Occipital lobe (tissue), 2 donors: Measurements from ENCODE around the gene FGF8. TPM values are rescaled to one million over a fixed set of nuclear protein-coding genes. Genes with fewer than 3 reads are reported as not detected.
"Not testable (repeated sequence)": the region's sequence is repeated elsewhere in the genome, so short reads cannot be mapped to it uniquely, and the experiment has no call there.

Source experiments
- DNase-seq: peaks from one replicate; lab custom pipeline; 2025; lab: John Stamatoyannopoulos, UW
- total RNA-seq: library from RNA; depleted of rRNA; stranded (reverse); fragments of >200 nt; gene quantifications from one replicate; pipeline ENCODE4 v1.2.3, GENCODE V29; 2014

Gene FGF8, protein sequence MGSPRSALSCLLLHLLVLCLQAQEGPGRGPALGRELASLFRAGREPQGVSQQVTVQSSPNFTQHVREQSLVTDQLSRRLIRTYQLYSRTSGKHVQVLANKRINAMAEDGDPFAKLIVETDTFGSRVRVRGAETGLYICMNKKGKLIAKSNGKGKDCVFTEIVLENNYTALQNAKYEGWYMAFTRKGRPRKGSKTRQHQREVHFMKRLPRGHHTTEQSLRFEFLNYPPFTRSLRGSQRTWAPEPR
- not detected for total RNA-seq

GRCh38 chr10:101775273-101776160 lies at the start of gene FGF8:
Gene FGF8 (minus strand): TSS chr10:101776114. CDS start chr10:101775900, 214 bp downstream.
- no peak for DNase-seq

DNA sequence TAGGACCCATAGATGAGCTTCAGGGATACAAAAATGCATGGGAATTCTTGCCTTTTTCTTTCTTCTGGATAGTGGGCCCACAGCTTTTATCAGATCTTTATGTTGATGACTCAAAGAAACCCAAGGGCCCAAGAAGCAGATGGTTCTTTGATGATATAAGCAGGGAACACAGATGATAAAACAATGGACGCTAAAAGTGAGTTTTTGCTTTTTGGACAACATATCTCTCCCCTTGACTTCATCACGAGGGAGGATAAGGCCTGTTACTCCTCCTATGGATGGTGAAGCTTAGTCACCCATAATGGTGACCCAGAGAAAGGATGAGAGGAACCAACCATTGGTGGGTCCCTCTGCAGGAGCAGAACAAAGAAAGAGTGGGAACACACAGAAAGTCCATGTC lies 48.8 kb upstream of the FGF8 start:
- no peak for DNase-seq

DNA sequence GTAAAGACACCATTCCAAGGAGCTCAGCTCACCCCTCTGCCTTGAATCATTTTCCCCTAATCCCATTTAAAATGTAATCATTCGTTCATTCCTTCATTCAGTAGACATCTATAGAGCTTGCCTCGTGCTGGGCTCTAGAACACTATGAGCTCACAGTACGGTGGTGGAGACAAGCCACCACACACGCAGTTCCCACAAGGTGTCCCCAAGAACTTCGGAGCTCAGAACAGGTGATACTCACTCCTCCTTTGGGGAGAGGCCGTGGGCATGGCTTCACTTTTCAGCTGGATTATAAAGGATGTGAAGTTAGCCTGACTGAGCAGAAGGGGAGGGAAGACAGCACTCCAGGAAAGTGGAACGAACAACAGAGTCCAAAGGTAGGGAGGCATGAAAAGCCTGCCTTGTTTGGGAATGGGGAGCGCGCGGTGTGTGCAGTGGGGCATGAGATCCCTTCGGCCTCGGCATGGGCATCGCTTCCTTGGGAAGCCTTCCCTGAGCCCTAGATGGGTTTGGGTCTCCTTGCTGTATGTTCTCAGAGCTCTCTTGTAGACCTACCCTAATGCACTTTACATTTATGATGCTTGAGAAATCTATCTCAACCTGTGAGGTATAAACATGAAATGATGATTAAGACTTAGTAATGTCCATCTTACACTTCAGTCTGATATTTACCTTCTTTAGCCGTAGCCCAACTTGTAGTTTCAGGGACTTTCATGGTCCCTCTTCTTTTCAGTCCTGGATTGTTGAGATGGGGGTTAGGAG lies 43.1 kb upstream of the FGF8 start:
- no peak for DNase-seq

- DNase-seq, result peak; percentile 97
Measured at GRCh38 chr10:101818119-101818871, 42.4 kb upstream of the FGF8 start, which contains the start of gene OGA. Gene OGA (minus strand): TSS chr10:101818444. CDS start chr10:101818022, 422 bp downstream.

GRCh38 chr10:101817337-101818118 lies 41.6 kb upstream of the FGF8 start:
- DNase-seq, result peak; percentile 45

- no peak for DNase-seq
Measured at GRCh38 chr10:101816913-101817336, 41.0 kb upstream of the FGF8 start.

DNA sequence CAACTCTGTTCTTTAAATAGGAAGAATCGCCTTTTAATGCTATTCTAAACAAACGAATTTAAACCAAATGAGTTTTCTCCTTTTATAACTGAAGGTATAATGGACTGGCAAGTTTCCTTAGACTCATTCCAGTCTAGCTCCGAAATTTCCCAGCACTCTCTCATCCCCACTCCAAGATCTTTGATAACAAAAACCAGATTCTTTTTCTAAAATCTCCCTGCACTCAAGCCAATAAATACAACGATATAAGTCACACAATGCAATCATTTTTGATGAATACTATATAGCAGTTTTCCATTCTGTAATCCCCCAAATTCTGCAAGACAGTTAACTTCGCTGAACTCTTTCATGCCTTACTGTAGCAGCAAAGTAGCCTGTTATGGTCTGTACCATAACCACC lies 40.5 kb upstream of the FGF8 start:
- DNase-seq, result no peak

- DNase-seq, result no peak
Measured at GRCh38 chr10:101814466-101815071, 38.7 kb upstream of the FGF8 start.

DNA sequence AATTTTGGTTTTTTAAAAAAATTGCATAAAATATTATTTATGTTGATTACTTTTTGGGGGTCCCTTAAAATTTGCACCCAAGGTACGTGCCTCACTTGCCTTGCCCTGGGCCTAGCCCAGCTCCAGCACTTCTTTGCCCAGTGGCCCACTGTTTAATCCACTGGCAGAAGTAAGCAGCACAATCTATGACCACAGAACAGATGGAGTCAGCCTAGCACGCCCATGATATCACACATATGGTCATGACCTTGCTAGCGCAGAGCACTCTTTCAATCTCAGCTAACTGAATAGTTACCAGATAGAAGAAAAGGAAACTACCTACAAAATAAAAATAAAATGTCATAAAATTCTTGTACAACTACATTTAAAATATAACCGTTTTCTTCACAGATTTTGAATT lies 36.7 kb upstream of the FGF8 start:
- no peak for DNase-seq

DNA sequence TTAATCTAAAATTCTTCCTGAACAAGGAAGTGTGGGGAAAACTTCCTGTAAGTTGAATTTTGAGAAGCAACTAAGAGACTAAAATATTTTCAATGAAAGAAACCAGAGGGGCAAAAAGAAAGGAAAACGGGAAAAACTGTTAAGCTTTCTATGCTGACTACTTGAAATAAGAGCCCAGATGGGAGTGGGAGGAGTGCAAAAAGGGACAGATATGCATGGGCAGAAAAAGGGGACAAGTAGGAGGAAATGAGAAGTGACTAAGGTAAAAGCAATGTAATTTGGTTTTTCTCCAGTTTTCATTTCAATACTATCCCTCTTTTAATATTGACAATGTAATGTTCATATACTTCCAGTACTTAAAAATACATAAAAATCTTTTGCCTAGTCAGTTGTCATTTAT lies 31.2 kb upstream of the FGF8 start:
- no peak for DNase-seq

GRCh38 chr10:101803511-101803910 lies 27.6 kb upstream of the FGF8 start:
- no peak for DNase-seq

- DNase-seq, result no peak
Measured at GRCh38 chr10:101797403-101798059, 21.6 kb upstream of the FGF8 start.

GRCh38 chr10:101793526-101793925 lies 17.6 kb upstream of the FGF8 start:
- no peak for DNase-seq

- DNase-seq, result no peak
Measured at GRCh38 chr10:101789686-101790085, 13.8 kb upstream of the FGF8 start.

DNA sequence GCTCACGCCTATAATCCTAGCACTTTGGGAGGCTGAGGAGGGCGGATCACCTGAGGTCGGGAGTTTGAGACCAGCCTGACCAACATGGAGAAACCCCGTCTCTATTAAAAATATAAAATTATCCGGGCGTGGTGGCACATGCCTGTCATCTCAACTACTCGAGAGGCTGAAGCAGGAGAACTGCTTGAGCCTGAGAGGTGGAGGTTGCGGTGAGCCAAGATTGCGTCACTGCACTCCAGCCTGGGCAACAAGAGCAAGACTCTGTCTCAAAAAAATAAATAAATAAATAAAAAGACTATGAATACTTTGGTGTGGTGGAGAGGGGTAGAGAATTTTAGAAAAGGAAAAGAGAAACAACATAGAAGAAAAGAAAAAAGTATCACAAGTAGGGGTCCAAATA lies 13.3 kb upstream of the FGF8 start:
- not testable (repeated sequence) for DNase-seq

- no peak for DNase-seq
Measured at GRCh38 chr10:101785801-101786200, 9.9 kb upstream of the FGF8 start.

DNA sequence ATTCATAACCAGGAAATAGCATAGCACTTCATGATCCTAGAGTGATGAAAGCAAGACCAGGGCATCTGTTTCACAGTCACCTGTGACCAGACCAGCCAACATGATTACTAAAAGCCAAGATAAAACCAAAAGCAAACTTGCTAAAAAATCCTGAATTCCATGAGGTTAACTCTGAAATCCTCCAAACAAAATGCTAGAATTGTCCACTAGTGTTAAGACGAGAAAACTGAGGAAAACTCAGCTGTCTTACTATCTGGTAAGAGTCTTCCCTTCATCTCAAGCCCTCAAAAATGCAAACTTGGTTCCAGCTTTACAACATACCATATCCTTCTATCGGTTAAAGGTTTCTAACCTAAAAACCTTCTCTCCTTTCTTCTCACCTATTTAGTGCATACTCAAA lies 8.6 kb upstream of the FGF8 start:
- no peak for DNase-seq

DNA sequence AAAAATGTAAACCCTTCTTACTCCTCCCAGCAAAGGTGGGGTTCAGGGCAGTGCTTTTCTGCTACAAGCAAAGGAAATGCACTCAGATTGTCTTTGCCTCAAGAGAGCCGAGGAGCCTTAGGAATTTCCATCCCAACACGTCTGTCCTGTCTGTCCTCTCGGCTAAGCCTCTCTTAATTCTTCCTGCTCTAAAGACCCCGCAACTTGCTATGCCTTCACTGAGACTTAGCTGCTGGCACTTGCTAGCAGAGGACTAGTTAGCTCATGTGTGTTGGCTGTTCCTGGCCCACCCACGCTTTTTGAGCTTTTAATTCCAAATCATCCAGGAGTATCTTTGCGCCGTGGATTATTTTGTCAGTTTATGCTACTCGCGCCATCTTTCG lies 7.8 kb upstream of the FGF8 start:
- DNase-seq, result no peak
